Measurements from ENCODE around the gene SMIM7. TPM values are rescaled to one million over a fixed set of nuclear protein-coding genes. Genes with fewer than 3 reads are reported as not detected.

Gene SMIM7
- total RNA-seq, 6 experiments from 2014 or later = 34.7 to 76.5 (median 41.2) TPM

GRCh38 chr19:16596399-16596798 lies 63.5 kb downstream of the SMIM7 start:
- H3K36me3 ChIP-seq = no peaks in the 10 kb centered on the region
- DNase-seq (no peak), ATAC-seq (no peak)
- intact Hi-C loops (cut with DNase I) = no loop called here
- H3K4me1 ChIP-seq = peaks cover 0 to 4% (median 0%) of the 10 kb centered on the region in 4 donors
- no peak for TF ChIP-seq CTCF (IDR thresholded peaks at IDR 0.05)
- H3K4me3 ChIP-seq = no peak overlapping the region
- no peak overlapping the region for H3K27ac ChIP-seq
- H3K27me3 ChIP-seq = no peaks in the 10 kb centered on the region
- no peaks in the 10 kb centered on the region for H3K9me3 ChIP-seq
- WGBS (ENCODE audit: insufficient coverage, low coverage, low lambda C conversion rate, missing lambda C conversion rate) = 90% methylated on average over 2 of the region's 9 CpGs

Other genes starting within 250 kb of the SMIM7 start
- gene EPS15L1, start 188.2 kb downstream of the SMIM7 start, total RNA-seq = 10 to 100 TPM in 4 of 6 experiments, 1 to 10 TPM in 2; 6.3 to 22.5 (median 13.8) TPM
- not detected for gene CALR3, start 164.0 kb downstream of the SMIM7 start, total RNA-seq
- 1 to 10 TPM; 1.8 to 4.3 (median 2.5) TPM for gene C19orf44, start 163.8 kb downstream of the SMIM7 start, total RNA-seq
- 10 to 100 TPM in 4 of 6 experiments, 1 to 10 TPM in 2; 6.8 to 26.2 (median 20.6) TPM for gene CHERP, start 117.7 kb downstream of the SMIM7 start, total RNA-seq
- 10 to 100 TPM; 17.2 to 27.4 (median 20.1) TPM for gene SLC35E1, start 87.7 kb downstream of the SMIM7 start, total RNA-seq
- gene MED26, start 31.9 kb downstream of the SMIM7 start, total RNA-seq = 1 to 10 TPM; 3.4 to 5.4 (median 4.4) TPM
- gene TMEM38A, start 995 bp upstream of the SMIM7 start, total RNA-seq = 1 to 10 TPM; 2.7 to 8.3 (median 5.3) TPM
- gene NWD1, start 59.7 kb upstream of the SMIM7 start, total RNA-seq = under 1 TPM in 1 of 6 experiments, not detected in 5; 0.09 TPM
- 10 to 100 TPM; 10.6 to 20.9 (median 13.6) TPM for gene SIN3B, start 169.3 kb upstream of the SMIM7 start, total RNA-seq
- gene F2RL3, start 228.9 kb upstream of the SMIM7 start, total RNA-seq = under 1 TPM; 0.07 to 0.62 (median 0.28) TPM